GM18858 (cell line): Measurements from ENCODE around the gene TFEB.

Experiments used
- ATAC-seq: cut with Tn5 transposase; IDR thresholded peaks from one replicate; pipeline ENCODE4 v1.9.1; 2021; ENCODE audit not compliant: unreplicated experiment

TFEB gene

DNA sequence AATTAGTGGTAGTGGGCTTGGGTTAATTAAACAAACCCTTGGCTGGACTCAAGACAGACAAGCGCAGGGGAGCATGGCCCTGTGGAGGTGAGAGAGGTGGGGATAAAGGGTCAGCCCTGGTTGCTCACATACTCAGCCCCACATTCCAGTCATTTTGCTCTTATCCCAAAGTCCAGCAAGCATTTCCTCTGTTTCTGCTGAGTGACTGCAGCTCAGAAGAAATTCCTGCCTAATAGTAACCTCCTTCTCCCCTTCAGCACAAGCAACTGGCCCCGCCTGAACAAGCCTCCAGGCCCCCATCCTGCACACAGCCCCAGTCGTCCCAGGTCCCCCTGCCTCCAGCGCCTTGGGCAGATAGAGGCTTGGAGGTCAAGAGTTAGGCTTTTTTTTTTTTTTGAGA is 3.6 kb upstream of the TFEB start:
- ATAC-seq: no peak

DNA sequence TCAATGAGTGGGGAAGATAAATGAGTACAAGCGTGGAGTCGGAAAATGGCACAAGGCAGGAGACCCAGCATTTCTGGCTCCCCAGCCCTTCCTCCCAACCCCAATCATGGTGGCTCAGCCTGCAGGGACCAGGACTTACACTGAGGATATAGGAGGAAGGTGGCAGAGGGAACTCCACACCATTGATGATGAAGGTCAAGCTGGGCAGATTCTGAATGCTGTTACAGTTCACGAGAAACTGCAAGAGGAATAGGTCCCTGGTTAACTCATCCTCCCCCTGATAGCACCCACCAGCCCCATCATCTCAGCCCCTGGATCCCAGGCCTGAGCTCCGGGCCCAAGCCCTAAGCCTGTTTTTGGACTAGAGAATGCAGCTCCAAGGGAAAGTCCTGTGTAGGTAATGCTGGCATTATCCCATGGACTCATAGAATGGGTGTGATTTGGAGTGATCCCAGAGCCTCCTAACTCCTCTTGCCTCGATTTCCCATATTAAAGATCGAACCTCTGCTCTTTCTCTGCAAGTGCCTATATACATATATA is 2.3 kb upstream of the TFEB start:
- no peak for ATAC-seq

GRCh38 chr6:41736800-41737555 is 1.6 kb upstream of the TFEB start:
- ATAC-seq: no peak

GRCh38 chr6:41736186-41736733 is 852 bp upstream of the TFEB start:
- no peak for ATAC-seq

DNA sequence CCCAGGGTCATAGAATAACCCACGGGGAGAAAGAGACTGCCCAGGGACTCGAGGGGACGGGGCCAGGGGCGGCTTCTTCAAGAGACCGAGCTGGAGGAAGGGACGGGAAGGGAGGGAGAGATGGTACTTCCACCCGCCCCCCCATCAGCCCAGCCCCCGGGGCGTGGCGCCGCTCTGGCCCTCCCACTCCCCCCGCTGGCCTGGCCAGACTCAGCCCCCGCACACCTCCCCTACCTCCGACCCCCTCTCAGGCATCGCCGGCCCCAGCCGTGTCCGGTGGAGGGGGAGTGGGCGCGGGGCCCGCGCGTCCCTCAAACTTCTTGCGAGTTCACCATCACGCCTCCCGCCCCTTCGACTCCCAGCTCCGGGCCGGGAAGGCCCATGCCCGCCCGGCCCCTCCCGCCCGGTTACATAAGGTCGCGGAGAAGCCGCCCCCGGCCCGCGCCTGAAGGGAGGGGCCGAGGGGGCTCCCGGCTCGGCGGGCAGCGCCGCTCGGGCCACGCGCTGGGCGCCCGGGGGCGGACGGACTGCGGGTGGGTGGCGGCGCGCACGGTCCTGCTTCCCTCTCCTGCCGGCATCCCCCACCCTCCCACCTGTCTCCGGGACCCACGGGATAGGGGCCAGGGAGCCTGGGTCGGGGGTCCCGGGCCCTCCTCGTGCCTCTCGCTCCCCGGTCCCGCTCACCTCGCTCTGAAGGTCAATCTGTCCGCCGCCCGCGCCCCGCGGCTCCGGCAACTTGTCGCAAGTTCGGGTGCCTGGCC is 562 bp downstream of the TFEB start:
- no peak for ATAC-seq

DNA sequence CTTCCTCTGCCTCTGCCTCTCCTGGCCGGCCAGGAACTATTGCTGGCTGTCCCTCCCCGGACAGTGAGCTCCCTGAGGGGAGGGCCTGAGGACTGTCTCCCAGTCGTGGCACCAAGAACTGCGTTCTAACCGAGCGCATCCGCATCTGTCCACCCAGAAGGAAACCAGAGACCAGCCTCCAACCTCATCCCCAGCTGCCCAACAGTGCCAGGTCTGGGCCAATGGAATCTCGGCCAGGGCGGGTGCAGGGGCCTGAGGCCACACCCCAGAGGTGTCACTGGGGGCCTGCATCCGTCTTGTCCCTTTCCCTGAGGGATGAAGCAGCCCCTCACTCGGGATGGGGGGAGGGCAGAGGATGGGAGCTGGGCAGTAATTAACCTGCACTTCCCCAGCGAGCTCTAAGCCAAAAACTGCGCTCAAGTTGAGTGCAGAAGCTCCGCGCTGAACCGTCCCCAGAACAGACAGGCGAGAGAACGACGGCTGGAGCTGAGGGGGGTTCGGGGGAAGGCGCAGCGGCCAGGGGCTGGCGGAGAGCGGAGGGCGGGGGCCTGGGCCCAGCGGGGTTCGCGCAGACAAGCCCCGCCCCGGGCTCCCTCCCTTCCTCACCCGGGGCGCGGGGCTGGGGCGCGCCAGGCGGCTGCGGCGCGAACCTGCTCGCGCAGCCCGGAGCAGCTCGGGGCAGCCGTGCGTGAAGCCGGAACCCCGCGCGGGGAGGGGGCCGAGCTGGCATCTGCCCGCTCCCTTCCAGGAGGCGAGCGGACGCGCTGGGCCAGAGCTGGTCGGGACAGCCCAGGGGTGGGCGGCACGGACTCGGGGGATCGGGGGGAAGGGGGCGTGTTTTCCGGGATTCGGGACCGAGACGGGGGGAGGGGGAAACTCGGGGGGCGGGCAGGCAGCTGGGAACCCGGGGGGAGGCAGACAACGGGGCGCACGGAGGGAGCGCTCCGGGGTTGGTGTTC is 1.4 kb downstream of the TFEB start:
- peak; percentile 32 for ATAC-seq

DNA sequence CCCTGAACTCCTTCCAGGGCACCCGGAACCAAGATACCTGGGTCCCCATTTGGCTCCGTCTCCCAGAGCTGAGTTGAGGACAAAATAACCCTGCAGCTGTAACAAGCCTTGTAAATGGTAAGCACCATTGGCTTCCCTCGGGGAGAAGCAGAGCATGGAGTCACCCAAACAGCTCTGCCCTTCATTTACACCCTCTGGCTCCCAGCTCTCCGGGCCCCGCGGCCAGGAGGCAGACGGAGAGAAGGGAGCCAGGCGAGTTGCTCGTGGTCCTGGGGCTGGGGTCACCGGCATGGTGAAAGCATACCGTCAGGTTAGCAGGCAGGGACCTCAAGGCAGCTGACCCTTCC is 2.1 kb downstream of the TFEB start:
- no peak for ATAC-seq

- peak; percentile 24 for ATAC-seq
Observed at GRCh38 chr6:41732591-41733359, 2.6 kb downstream of the TFEB start.

GRCh38 chr6:41732149-41732548 is 3.3 kb downstream of the TFEB start:
- ATAC-seq: no peak

- ATAC-seq: no peak
Observed at GRCh38 chr6:41731561-41732086, 3.8 kb downstream of the TFEB start.

- no peak for ATAC-seq
Observed at GRCh38 chr6:41730531-41731436, 4.6 kb downstream of the TFEB start.

GRCh38 chr6:41729624-41730023 is 5.8 kb downstream of the TFEB start:
- no peak for ATAC-seq

- ATAC-seq: no peak
Observed at GRCh38 chr6:41728954-41729353, 6.5 kb downstream of the TFEB start.

GRCh38 chr6:41728073-41728936 is 7.1 kb downstream of the TFEB start:
- ATAC-seq: no peak

GRCh38 chr6:41727705-41728072 is 7.7 kb downstream of the TFEB start:
- ATAC-seq: no peak

DNA sequence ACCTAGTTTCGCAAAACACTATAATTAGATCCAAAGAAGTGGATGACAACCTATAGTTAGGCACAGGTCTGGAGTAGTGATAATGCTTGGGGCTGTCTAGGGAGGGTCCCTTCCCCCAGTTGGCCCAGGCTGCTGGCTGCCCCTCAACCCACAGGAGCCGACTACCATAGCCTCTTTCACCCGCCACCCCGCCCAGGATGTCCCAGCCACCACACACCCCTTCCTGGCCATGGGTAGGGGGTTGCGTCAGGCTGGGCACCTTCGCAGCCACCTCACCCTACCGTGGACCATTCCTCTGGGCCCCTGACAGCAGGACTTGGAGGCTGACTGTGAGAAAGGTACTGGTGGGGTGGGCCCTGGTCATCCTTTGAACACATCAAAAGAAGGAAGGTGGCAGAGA is 8.5 kb downstream of the TFEB start:
- no peak for ATAC-seq

GRCh38 chr6:41724586-41725501 is 10.6 kb downstream of the TFEB start:
- ATAC-seq: no peak
